Adipose tissue (tissue), 3 donors: ENCODE measurements around the gene SMAD1. TPM values are rescaled to one million over a fixed set of nuclear protein-coding genes. Genes with fewer than 3 reads are reported as not detected.
"Not testable (repeated sequence)": the region's sequence is repeated elsewhere in the genome, so short reads cannot be mapped to it uniquely, and the experiment has no call there.

Source experiments
- H3K27ac ChIP-seq: one replicate; pipeline ENCODE4 v1.5.1; 2013; ENCODE audit warnings: low read depth, low read length
- WGBS, 3 donors: extraction: QIAGEN DNeasy Blood & Tissue Kit; methylation state at CpG; one replicate each; pipeline ENCODE4 v1.1.7; 2013; 5-methylcytosine and 5-hydroxymethylcytosine counted together
- polyA plus RNA-seq, 3 donors: library from polyadenylated mRNA; stranded (reverse); fragments of 200-250 nt; gene quantifications; one replicate each; pipeline ENCODE4 v1.2.3, GENCODE V29; 2013
- donor health status: healthy with polysubstance abuse.
- donor health status: Bipolar disorder and iron deficiency.
- donor health status: healthy.

Gene SMAD1
- polyA plus RNA-seq, 3 donors: 8.0 to 12.9 (median 11.3) TPM

DNA sequence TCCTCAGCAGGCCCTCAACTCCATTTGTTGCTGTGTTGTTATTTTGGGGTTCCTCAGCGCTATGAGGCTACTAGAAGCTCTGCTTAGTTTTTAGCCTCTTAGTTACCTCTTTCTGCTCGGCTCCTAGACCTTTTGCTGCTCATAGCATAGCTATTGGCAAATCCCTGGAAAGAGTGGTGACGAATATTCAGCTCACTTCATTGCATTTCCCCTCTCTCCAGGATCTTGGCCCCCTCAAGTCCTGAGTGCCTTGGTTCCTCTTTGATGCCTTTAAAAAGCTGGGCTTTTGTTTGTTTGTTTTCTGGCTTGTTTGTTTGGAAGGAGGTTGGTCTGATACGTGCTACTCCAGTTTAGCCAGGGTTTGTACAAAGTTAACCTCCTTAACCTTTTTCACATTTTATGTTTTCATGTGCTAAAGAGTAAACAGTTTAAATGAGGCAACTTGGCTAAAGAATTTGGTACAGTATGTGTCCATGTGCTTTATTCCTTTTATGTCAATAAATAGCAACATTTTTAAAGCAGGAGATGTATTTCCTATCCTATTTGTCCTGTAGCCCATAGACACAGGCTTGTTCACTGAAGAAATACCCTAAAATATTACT is 31.5 kb downstream of the SMAD1 start:
- 82 to 87% (median 84%) methylated on average over 4 of the region's 4 CpGs for WGBS, 3 donors

DNA sequence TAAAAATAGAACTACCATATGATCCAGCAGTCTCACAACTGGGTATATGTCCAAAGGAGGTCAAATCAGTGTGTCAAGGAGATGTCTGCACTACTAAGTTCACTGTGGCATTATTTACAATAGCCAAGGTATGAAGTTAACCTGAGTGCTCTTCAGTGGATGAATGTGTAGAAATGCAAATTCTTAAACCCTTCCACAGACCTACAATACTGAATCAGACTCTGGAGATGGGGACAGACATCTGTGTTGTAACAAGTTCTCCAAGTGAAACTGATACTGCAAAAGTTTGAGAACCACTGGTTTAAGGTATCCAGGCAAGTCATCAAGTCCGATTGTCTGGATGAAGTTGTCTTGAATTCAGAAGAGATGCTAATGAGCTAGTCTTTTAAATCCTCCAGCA is 38.5 kb downstream of the SMAD1 start:
- 93 to 100% (median 95%) methylated on average over 1 of the region's 1 CpG for WGBS, 3 donors
- H3K27ac ChIP-seq: no peak overlapping the region

More for the DNA sequence above, 31.5 kb downstream of the SMAD1 start:
- no peak overlapping the region for H3K27ac ChIP-seq

DNA sequence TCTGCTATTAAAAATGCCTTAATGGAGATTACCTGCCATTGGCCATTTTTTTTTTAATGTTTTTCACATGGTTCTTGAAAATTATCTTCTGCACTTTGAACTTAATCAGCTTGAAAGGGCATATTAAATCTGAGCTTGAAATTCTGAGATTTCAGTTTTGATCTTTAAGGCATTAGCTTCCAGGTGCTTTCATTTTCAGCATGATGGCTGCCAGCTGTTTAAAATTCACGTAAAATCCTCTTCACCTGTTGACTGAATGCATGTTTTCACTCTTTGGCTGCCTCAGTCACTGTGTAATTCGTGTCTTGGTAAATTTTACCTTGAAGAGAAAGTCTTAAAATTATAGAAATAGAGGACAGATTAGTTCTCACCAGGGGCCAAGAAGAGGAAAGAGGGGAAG is 39.6 kb downstream of the SMAD1 start:
- H3K27ac ChIP-seq: no peak overlapping the region
- WGBS, 3 donors: 50 to 84% (median 77%) methylated on average over 2 of the region's 2 CpGs

DNA sequence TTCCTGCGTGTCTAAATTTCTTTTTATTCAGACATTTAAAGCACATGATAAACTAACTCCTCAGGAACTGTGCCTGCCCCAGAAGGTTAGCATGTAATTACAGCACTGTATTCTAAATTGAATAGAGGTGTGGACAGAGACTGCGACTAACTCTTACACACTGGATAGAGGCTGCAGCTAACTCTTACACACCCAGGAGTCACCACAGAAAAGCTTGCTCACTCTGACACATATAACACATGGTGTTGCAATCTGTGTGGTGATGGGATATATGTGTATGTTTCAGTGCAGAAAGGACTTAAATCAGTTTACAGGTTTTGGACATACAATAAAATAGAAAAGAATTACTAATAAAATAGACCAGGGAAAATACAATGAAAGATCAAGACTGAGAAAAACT is 41.5 kb downstream of the SMAD1 start:
- no peak overlapping the region for H3K27ac ChIP-seq
- 95 to 97% (median 96%) methylated on average over 2 of the region's 2 CpGs for WGBS, 3 donors

DNA sequence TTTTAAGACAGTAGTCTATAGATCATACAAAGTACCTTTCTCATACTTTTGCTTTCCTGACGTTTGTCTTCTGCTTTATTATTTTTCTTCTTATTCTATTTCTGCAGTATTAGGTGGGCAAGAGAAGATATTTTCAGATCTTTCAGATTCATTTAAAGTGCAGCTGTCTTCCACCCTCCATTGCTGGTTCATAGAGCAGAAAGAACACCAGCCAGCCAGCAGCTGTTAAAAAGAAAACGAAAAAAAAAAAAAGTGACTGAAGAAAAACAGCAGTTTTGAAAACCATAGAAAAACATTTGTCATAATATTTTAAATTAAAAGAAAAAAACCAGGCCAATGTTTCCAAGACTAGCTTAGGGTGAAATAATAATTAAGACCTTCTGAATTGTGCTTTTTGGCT is 42.9 kb downstream of the SMAD1 start:
- no peak overlapping the region for H3K27ac ChIP-seq

DNA sequence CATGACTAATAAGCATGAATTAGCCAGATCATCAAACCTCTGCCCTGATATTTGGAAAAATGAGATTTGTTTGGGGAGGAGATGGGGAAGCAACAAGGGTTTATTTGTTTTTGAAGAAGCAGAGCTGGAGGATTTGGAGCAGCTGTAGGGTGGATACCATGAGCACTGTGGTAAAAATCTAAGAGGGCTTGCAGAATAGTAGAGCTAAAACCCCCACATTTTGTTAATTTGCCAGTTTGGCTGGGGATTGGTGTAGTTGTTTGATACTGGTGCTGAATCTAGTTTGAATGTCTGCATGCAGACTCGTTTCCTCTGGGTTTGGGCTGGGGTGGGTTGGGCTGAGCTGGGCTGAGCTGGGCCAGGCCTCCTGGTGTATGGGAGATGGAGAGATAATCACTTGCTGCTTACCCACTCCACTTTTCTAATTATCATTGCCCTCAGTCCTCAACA is 43.7 kb downstream of the SMAD1 start:
- 27 to 65% (median 44%) methylated on average over 1 of the region's 1 CpG for WGBS, 3 donors
- H3K27ac ChIP-seq: no peak overlapping the region

More for the DNA sequence above, 42.9 kb downstream of the SMAD1 start:
- 43 to 54% (median 47%) methylated on average over 2 of the region's 2 CpGs for WGBS, 3 donors

DNA sequence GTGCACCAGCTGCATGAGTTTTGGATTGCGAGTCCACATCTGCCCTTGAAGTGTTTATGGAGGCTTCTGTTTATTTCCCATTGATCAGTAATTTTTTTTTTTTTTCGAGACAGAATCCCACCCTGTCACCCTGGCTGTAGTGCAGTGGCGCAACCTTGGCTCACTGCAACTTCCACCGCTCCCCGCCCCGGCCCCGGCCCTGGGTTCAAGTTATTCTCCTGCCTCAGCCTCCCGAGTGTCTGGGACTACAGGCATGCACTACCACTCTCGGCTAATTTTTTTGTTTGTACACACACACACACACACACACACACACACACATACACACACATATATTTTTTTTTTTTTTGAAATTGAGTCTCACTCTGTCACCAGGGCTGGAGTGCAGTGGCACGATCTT is 46.1 kb downstream of the SMAD1 start:
- no peak overlapping the region for H3K27ac ChIP-seq
- WGBS, 3 donors: 93 to 96% (median 96%) methylated on average over 10 of the region's 10 CpGs

- no peak overlapping the region for H3K27ac ChIP-seq
- 65 to 89% (median 85%) methylated on average over 3 of the region's 3 CpGs for WGBS, 3 donors
Measured at GRCh38 chr4:145528601-145529000, 46.9 kb downstream of the SMAD1 start.

GRCh38 chr4:145530189-145530588 is 48.5 kb downstream of the SMAD1 start:
- H3K27ac ChIP-seq: no peak overlapping the region
- 74 to 91% (median 78%) methylated on average over 2 of the region's 2 CpGs for WGBS, 3 donors

DNA sequence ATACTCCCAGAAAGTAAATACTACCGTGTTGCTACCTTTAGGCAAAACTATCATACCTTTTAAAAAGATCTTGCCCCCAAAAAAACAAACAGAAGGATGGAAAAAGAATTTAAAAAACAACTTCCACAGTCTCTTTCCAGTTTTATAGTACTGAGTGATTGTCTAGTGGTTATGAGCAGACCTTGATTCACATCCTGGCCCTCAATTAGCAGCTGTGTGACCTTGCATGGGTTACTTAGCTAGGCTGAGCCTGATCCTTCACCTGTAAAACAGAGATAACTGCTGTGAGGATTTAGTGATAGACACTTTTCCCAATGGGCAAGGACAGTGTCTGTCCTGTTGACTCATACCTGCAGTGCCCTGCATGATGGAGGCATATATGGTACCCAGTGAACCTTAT is 49.0 kb downstream of the SMAD1 start:
- H3K27ac ChIP-seq: no peak overlapping the region
- WGBS, 3 donors: 73 to 86% (median 74%) methylated on average over 1 of the region's 1 CpG

DNA sequence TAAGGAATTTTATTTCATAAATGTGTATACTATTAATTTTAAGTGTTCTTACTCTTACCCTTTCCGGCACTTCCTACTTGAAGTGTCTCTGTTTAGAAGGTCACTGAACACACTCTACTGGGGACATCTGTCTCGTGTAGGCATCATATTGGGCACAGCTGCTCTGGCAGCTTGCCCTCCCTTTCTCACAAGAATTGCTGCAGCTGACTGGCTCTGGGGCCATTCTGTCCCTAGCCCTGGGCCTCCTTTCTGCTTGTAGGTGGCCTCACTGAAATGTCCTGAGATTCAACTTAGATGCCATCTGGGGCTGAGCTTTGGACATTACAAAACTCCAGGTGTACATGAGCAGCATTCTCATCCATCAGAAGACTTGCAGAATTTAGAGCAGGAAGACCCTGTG is 49.6 kb downstream of the SMAD1 start:
- WGBS, 3 donors: 62 to 71% (median 67%) methylated on average over 2 of the region's 2 CpGs
- H3K27ac ChIP-seq: no peak overlapping the region

- no peak overlapping the region for H3K27ac ChIP-seq
- WGBS, 3 donors: 69 to 82% (median 73%) methylated on average over 5 of the region's 5 CpGs
Measured at GRCh38 chr4:145531859-145532258, 50.2 kb downstream of the SMAD1 start.

DNA sequence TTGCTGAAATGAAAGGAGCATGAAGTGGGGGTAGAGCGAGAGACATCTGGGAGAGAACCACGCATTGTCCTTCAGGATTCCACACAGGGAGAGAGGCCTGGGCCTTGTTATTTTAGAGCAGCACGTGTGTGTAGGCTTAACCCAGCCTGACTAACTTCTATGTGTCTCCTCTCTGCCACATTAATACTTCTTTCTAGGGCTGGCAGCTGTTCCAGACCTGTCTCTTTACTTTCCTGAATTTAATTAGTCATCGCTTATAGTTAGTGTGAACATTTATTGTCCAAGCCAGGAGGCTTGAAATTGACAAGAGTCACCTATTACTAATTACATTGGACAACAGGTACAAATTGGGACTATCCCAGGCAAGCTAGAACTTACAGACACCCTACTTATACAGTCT is 51.3 kb downstream of the SMAD1 start:
- 85 to 89% (median 85%) methylated on average over 4 of the region's 4 CpGs for WGBS, 3 donors
- H3K27ac ChIP-seq: no peak overlapping the region

DNA sequence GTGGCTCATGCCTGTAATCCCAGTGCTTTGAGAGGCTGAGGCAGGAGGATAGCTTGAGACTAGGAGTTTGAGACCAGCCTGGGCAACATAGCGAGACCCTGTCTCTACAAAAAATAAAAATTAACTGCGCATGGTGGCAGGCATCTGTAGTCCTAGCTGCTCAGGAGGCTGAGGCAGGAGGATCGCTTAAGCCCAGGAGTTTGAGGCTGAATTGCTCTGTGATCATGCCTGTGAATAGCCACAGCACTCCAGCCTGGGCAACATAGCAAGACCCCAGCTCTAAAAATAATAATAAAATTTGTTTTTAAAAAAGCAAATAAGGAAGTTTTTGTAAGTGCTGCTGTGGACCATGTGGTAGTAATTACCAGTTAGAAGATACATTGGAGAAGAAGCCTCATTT is 51.8 kb downstream of the SMAD1 start:
- 93 to 99% (median 98%) methylated on average over 3 of the region's 3 CpGs for WGBS, 3 donors
- H3K27ac ChIP-seq: not testable (repeated sequence)

GRCh38 chr4:145533961-145534360 is 52.3 kb downstream of the SMAD1 start:
- H3K27ac ChIP-seq: no peak overlapping the region
- WGBS, 3 donors: 91 to 97% (median 95%) methylated on average over 1 of the region's 1 CpG

DNA sequence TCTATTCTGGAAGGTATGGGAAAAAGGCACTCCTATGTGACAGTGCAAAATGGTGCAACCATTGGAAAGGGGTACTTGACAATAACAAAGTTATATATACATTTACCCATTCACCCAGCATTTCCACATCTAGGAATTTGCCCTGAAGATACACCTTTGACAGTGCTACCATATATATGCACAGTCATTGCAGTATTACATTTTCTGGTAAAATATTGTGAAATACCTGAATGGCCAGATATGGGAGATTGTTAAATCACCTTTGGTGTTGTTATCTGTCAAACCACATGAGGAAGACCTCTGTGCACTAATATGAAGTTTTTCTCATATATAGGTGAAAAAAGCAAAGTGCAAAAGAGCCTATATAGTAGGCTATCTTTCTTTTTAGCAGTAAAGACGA is 53.5 kb downstream of the SMAD1 start:
- no peak overlapping the region for H3K27ac ChIP-seq
- 90 to 96% (median 96%) methylated on average over 1 of the region's 1 CpG for WGBS, 3 donors

DNA sequence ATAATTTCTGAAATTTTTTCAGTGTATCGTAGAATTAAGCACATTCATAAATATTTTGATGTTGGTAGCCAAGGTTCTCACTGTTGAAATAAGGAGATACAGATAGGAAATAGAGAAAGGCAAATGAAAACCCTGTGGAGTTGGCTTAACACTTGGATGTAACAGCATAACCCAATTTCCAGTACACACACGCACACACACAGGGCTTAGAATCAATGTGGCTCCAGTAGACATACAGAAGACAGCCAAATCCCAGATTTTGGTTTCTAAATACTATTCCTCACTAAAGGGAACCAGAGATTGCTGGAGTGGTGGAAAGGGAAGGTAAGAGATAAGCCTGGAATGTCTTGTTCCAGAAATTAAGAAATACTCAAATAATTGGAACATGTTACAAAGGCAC is 54.4 kb downstream of the SMAD1 start:
- H3K27ac ChIP-seq: no peak overlapping the region
- WGBS, 3 donors: 80 to 94% (median 87%) methylated on average over 2 of the region's 2 CpGs

DNA sequence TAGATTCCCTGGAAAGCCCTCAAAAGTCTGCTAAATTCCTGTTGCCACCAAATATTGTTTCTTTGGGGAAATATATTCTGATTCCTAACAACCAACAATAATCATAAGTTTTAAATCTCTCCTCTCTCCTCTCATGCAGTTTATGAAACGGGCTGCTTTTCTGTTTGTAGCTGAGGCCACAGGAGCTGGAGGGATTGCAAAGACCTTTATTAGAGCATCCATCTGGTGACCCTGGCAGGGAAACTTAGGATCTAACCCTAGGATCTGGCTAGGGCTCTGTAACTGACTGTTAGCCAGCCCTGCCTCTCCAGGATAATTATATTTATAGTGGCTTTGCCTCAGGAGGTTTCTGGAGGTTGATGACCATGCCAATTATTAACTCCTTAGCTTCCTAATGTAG is 56.9 kb downstream of the SMAD1 start:
- 73 to 100% (median 73%) methylated on average over 1 of the region's 1 CpG for WGBS, 3 donors
- no peak overlapping the region for H3K27ac ChIP-seq

DNA sequence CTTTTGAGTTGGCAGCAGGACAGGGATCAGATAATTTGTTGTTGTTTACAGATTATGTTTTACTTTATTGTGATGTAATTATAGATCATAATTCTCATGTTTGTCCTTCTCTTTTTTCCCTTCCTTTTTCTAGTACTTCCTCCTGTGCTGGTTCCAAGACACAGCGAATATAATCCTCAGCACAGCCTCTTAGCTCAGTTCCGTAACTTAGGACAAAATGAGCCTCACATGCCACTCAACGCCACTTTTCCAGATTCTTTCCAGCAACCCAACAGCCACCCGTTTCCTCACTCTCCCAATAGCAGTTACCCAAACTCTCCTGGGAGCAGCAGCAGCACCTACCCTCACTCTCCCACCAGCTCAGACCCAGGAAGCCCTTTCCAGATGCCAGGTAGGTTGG is 58.0 kb downstream of the SMAD1 start:
- no peak overlapping the region for H3K27ac ChIP-seq
- WGBS, 3 donors: 60 to 89% (median 62%) methylated on average over 4 of the region's 4 CpGs

DNA sequence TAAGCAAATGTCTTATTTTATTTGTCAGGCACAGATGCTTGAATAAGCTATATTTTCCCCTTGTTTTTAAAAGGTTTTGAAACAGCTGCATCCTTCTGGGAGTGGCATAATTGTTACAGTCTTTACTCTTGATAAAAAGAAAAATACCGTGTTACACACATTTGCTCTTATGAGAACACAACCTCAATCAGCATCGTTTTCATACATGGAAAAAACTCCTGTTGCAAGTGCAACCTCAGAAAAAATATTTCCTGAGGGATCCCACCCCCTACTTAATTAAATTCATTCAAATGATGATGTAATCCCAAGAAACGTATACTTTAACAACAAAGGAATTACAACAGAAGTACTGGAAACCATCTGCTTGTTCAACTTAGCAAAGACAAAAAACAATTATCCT is 58.6 kb downstream of the SMAD1 start:
- no peak overlapping the region for H3K27ac ChIP-seq
- WGBS, 3 donors: 50 to 76% (median 52%) methylated on average over 3 of the region's 3 CpGs

GRCh38 chr4:145541346-145541745 is 59.7 kb downstream of the SMAD1 start:
- H3K27ac ChIP-seq: no peak overlapping the region
- 42 to 73% (median 52%) methylated on average over 4 of the region's 4 CpGs for WGBS, 3 donors
